Liver (tissue), 9 donors: Measurements from ENCODE around the gene GRID1. TPM values are rescaled to one million over a fixed set of nuclear protein-coding genes. Genes with fewer than 3 reads are reported as not detected.

Experiments used
- DNase-seq: peaks from one replicate; pipeline ENCODE4 v3.0.0-alpha.2; 2017; ENCODE audit warnings: low spot score
- H3K27ac ChIP-seq, 2 donors: one replicate each; pipeline ENCODE4 v1.7.0; 2013; ENCODE audit warnings: inconsistent platforms in 2 of 2, low read length in 2 of 2, control low read depth in 1 of 2, low read depth in 1 of 2, mild to moderate bottlenecking in 1 of 2
- H3K27me3 ChIP-seq, 4 donors: one replicate each; pipeline versions ENCODE4 v1.6.1 to v1.7.0; 2013; ENCODE audit warnings: low read length in 3 of 4, inconsistent platforms in 1 of 4, mild to moderate bottlenecking in 1 of 4, moderate library complexity in 1 of 4; ENCODE audit not compliant: control insufficient read depth in 4 of 4, insufficient read depth in 4 of 4
- H3K36me3 ChIP-seq, 4 donors: one replicate each; pipeline versions ENCODE4 v1.6.1 to v1.7.0; 2013; ENCODE audit warnings: low read length in 3 of 4, mild to moderate bottlenecking in 3 of 4, low read depth in 1 of 4, moderate library complexity in 1 of 4; ENCODE audit not compliant: control insufficient read depth in 4 of 4, insufficient read depth in 3 of 4
- H3K4me1 ChIP-seq, 4 donors: one replicate each; pipeline versions ENCODE4 v1.6.1 to v1.7.0; 2013; ENCODE audit warnings: low read length in 3 of 4, mild to moderate bottlenecking in 3 of 4, moderate library complexity in 1 of 4; ENCODE audit not compliant: control insufficient read depth in 4 of 4, insufficient read depth in 4 of 4
- H3K4me3 ChIP-seq, 3 donors: one replicate each; pipeline versions ENCODE4 v1.6.1 to v1.7.0; 2013; ENCODE audit warnings: low read length in 3 of 3, control low read depth in 1 of 3, low read depth in 1 of 3, mild to moderate bottlenecking in 1 of 3
- H3K9ac ChIP-seq, 2 donors: one replicate each; pipeline ENCODE4 v1.7.0; 2013; ENCODE audit warnings: low read length in 2 of 2, mild to moderate bottlenecking in 2 of 2, moderate library complexity in 2 of 2, control low read depth in 1 of 2, low read depth in 1 of 2
- H3K9me3 ChIP-seq, 4 donors: one replicate each; pipeline versions ENCODE4 v1.6.1 to v1.7.0; 2013; ENCODE audit warnings: low read length in 3 of 4; ENCODE audit not compliant: control insufficient read depth in 4 of 4
- EGR1 ChIP-seq, 2 donors: IDR thresholded peaks; 2 replicates each; pipeline ENCODE4 v1.6.1; 2016 to 2018; ENCODE audit warnings: antibody characterized with exemption in 2 of 2, low read depth in 2 of 2
- FOXA1 ChIP-seq: IDR thresholded peaks from 2 replicates; pipeline ENCODE4 v1.6.1; 2016; ENCODE audit warnings: antibody characterized with exemption
- GABPA ChIP-seq, 2 donors: IDR thresholded peaks in 1 of 2; conservative IDR thresholded peaks in 1 of 2; 2 replicates each; pipeline ENCODE4 v1.6.1; 2016; ENCODE audit warnings: antibody characterized with exemption in 2 of 2, mild to moderate bottlenecking in 1 of 2, moderate library complexity in 1 of 2
- HNF4G ChIP-seq: IDR thresholded peaks from 2 replicates; pipeline ENCODE4 v1.6.1; 2016; ENCODE audit warnings: antibody characterized with exemption
- JUND ChIP-seq, 2 donors: IDR thresholded peaks; 2 replicates each; pipeline ENCODE4 v1.6.1; 2016; ENCODE audit warnings: antibody characterized with exemption in 2 of 2
- NR2F2 ChIP-seq: IDR thresholded peaks from 2 replicates; pipeline ENCODE4 v1.6.1; 2016; ENCODE audit warnings: antibody characterized with exemption
- RAD21 ChIP-seq, 2 donors: IDR thresholded peaks; 2 replicates each; pipeline ENCODE4 v1.6.1; 2016; ENCODE audit warnings: antibody characterized with exemption in 2 of 2, mild to moderate bottlenecking in 2 of 2
- REST ChIP-seq: IDR thresholded peaks from 2 replicates; pipeline ENCODE4 v1.6.1; 2016; ENCODE audit warnings: antibody characterized with exemption, mild to moderate bottlenecking
- SP1 ChIP-seq: IDR thresholded peaks from 2 replicates; pipeline ENCODE4 v1.6.1; 2018; ENCODE audit warnings: antibody characterized with exemption, mild to moderate bottlenecking
- WGBS: extraction: QIAGEN DNeasy Blood & Tissue Kit; methylation state at CpG from one replicate; pipeline ENCODE4 v1.1.7; 2013; 5-methylcytosine and 5-hydroxymethylcytosine counted together
- polyA plus RNA-seq, 2 donors: library from polyadenylated mRNA; stranded (reverse) in 1 of 2; unstranded in 1 of 2; fragments of 200-250 nt in 1 of 2; fragments of >200 nt in 1 of 2; fragmentation: Nextera tagmentation in 1 of 2; extraction: Ambion mirVana in 1 of 2; gene quantifications; one replicate each; pipeline versions ENCODE4 v1.2.1 to v1.2.3, GENCODE V29; 2013 to 2015
- total RNA-seq, 2 donors: library from RNA; depleted of rRNA; stranded (reverse); fragments of >200 nt; gene quantifications; one replicate each; pipeline ENCODE4 v1.2.3, GENCODE V29; 2014
- TF ChIP-seq, protein P1 (sequence below): fragments of 150-350 bp; IDR thresholded peaks from 2 replicates; pipeline ENCODE4 v1.5.1; 2017; ENCODE audit warnings: improper control_type of control experiment, low read depth, low read length; ENCODE audit not compliant: missing input control
- TF ChIP-seq, protein P2 (sequence below): IDR thresholded peaks from 2 replicates; pipeline ENCODE4 v1.6.1; 2016; ENCODE audit warnings: antibody characterized with exemption
- TF ChIP-seq, protein P3 (sequence below): IDR thresholded peaks from 2 replicates; pipeline ENCODE4 v1.6.1; 2016; ENCODE audit warnings: antibody characterized with exemption
- donor health status: healthy.
- donor health status: healthy.
- donor health status: healthy.
- donor health status: healthy.
- donor health status: healthy.

GRID1 gene
- total and polyA plus RNA-seq, 4 donors: 0.09 to 0.17 (median 0.14) TPM; not detected in 1

DNA sequence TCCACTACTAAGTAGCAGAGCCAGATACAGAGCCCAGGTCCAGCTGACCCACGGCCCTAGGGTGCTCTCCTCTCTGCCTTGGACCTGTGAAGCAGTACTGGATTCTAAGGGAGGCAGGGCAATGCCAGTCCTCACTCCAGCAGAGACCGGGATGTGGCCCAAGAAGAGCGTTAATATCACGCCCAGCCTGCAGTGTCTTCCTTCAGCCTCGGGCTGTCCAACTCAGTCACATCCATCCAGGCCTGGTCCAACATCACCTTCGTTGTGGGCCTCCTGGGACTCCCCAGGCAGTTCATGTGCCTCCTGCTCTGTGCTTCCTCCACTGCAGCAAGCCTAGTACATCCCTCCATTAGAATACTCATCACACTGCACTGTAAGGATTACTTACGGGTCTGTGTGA lies 114.5 kb downstream of the GRID1 start:
- no peak overlapping the region for H3K27ac ChIP-seq
- DNase-seq: no peak
- 74% methylated on average over 7 of the region's 7 CpGs for WGBS
- no peaks in the 10 kb centered on the region for H3K27me3 ChIP-seq
- no peaks in the 10 kb centered on the region for H3K36me3 ChIP-seq
- no peaks in the 10 kb centered on the region for H3K4me1 ChIP-seq
- H3K4me3 ChIP-seq: no peak overlapping the region
- H3K9ac ChIP-seq: no peak overlapping the region
- no peaks in the 10 kb centered on the region for H3K9me3 ChIP-seq
- no peak for TF ChIP-seq RAD21 (IDR thresholded peaks at IDR 0.05)
- no peak for TF ChIP-seq NR2F2
- TF ChIP-seq, protein P1, sequence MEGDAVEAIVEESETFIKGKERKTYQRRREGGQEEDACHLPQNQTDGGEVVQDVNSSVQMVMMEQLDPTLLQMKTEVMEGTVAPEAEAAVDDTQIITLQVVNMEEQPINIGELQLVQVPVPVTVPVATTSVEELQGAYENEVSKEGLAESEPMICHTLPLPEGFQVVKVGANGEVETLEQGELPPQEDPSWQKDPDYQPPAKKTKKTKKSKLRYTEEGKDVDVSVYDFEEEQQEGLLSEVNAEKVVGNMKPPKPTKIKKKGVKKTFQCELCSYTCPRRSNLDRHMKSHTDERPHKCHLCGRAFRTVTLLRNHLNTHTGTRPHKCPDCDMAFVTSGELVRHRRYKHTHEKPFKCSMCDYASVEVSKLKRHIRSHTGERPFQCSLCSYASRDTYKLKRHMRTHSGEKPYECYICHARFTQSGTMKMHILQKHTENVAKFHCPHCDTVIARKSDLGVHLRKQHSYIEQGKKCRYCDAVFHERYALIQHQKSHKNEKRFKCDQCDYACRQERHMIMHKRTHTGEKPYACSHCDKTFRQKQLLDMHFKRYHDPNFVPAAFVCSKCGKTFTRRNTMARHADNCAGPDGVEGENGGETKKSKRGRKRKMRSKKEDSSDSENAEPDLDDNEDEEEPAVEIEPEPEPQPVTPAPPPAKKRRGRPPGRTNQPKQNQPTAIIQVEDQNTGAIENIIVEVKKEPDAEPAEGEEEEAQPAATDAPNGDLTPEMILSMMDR: no peak
- no peak for TF ChIP-seq EGR1 (IDR thresholded peaks at IDR 0.05; ENCODE audit: low read depth in 2 of 2)
- TF ChIP-seq HNF4G: no peak
- no peak for TF ChIP-seq GABPA (IDR thresholded peaks at IDR 0.05 in 1 of 2, conservative IDR thresholded peaks at IDR 0.05 in 1 of 2)
- no peak for TF ChIP-seq SP1
- TF ChIP-seq, protein P2, sequence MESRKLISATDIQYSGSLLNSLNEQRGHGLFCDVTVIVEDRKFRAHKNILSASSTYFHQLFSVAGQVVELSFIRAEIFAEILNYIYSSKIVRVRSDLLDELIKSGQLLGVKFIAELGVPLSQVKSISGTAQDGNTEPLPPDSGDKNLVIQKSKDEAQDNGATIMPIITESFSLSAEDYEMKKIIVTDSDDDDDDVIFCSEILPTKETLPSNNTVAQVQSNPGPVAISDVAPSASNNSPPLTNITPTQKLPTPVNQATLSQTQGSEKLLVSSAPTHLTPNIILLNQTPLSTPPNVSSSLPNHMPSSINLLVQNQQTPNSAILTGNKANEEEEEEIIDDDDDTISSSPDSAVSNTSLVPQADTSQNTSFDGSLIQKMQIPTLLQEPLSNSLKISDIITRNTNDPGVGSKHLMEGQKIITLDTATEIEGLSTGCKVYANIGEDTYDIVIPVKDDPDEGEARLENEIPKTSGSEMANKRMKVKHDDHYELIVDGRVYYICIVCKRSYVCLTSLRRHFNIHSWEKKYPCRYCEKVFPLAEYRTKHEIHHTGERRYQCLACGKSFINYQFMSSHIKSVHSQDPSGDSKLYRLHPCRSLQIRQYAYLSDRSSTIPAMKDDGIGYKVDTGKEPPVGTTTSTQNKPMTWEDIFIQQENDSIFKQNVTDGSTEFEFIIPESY: no peak

- H3K27me3 ChIP-seq: no peaks in the 10 kb centered on the region
- no peaks in the 10 kb centered on the region for H3K4me1 ChIP-seq
- H3K4me3 ChIP-seq: no peak overlapping the region
- WGBS: 89% methylated on average over 2 of the region's 2 CpGs
- H3K27ac ChIP-seq: no peak overlapping the region
- no peak for TF ChIP-seq FOXA1
- TF ChIP-seq GABPA (IDR thresholded peaks at IDR 0.05 in 1 of 2, conservative IDR thresholded peaks at IDR 0.05 in 1 of 2): no peak
- no peak for TF ChIP-seq EGR1 (IDR thresholded peaks at IDR 0.05; ENCODE audit: low read depth in 2 of 2)
- TF ChIP-seq, protein P3, sequence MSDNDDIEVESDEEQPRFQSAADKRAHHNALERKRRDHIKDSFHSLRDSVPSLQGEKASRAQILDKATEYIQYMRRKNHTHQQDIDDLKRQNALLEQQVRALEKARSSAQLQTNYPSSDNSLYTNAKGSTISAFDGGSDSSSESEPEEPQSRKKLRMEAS: no peak
- no peak for TF ChIP-seq REST
- TF ChIP-seq, protein P1: no peak
- TF ChIP-seq JUND (IDR thresholded peaks at IDR 0.05): no peak
- no peaks in the 10 kb centered on the region for H3K9me3 ChIP-seq
- H3K9ac ChIP-seq: no peak overlapping the region
- DNase-seq: no peak
- no peaks in the 10 kb centered on the region for H3K36me3 ChIP-seq
Measured at GRCh38 chr10:86251426-86251825, 115.2 kb downstream of the GRID1 start.
